ENCODE measurements around the gene ATF4.
"Not testable (repeated sequence)": the region's sequence is repeated elsewhere in the genome, so short reads cannot be mapped to it uniquely, and the experiment has no call there.

The ATF4 gene

GRCh38 chr22:39511226-39511625 is 9.1 kb upstream of the ATF4 start:
- no peak for DNase-seq (ENCODE audit: low spot score)

GRCh38 chr22:39512026-39512425 is 8.3 kb upstream of the ATF4 start:
- DNase-seq (ENCODE audit: low spot score): no peak

GRCh38 chr22:39513791-39514190 is 6.6 kb upstream of the ATF4 start:
- no peak for DNase-seq (ENCODE audit: low spot score)

- no peak for DNase-seq (ENCODE audit: low spot score)
Measured at GRCh38 chr22:39514373-39514973, 5.9 kb upstream of the ATF4 start.

GRCh38 chr22:39515266-39516050 is 4.9 kb upstream of the ATF4 start:
- no peak for DNase-seq (ENCODE audit: low spot score)

GRCh38 chr22:39517470-39517869 is 2.9 kb upstream of the ATF4 start:
- no peak for DNase-seq (ENCODE audit: low spot score)

GRCh38 chr22:39518144-39518786 is 2.1 kb upstream of the ATF4 start:
- no peak for DNase-seq (ENCODE audit: low spot score)

- peak; percentile 66 for DNase-seq (ENCODE audit: low spot score)
Measured at GRCh38 chr22:39518996-39519680, 1.2 kb upstream of the ATF4 start.

GRCh38 chr22:39519681-39520225 is 609 bp upstream of the ATF4 start:
- peak; percentile 95 for DNase-seq (ENCODE audit: low spot score)

GRCh38 chr22:39521106-39521885 is 934 bp downstream of the ATF4 start:
- DNase-seq (ENCODE audit: low spot score): not testable (repeated sequence)

- DNase-seq (ENCODE audit: low spot score): not testable (repeated sequence)
Measured at GRCh38 chr22:39522091-39522490, 1.7 kb downstream of the ATF4 start.

- peak; percentile 56 for DNase-seq (ENCODE audit: low spot score)
Measured at GRCh38 chr22:39522567-39523300, 2.4 kb downstream of the ATF4 start.

- DNase-seq (ENCODE audit: low spot score): no peak
Measured at GRCh38 chr22:39524089-39524752, 3.9 kb downstream of the ATF4 start.

GRCh38 chr22:39524753-39525657 is 4.6 kb downstream of the ATF4 start:
- no peak for DNase-seq (ENCODE audit: low spot score)

- no peak for DNase-seq (ENCODE audit: low spot score)
Measured at GRCh38 chr22:39525658-39525975, 5.3 kb downstream of the ATF4 start.

GRCh38 chr22:39526736-39527171 is 6.4 kb downstream of the ATF4 start:
- DNase-seq (ENCODE audit: low spot score): no peak

GRCh38 chr22:39527481-39527961 is 7.2 kb downstream of the ATF4 start:
- no peak for DNase-seq (ENCODE audit: low spot score)

GRCh38 chr22:39528080-39528661 is 7.8 kb downstream of the ATF4 start:
- DNase-seq (ENCODE audit: low spot score): no peak
